Glutamatergic neuron (in vitro differentiated cells): ENCODE results near the gene DCTN2. TPM values are rescaled to one million over a fixed set of nuclear protein-coding genes. Genes with fewer than 3 reads are reported as not detected.

Source experiments
- DNase-seq: peaks from one replicate; pipeline ENCODE4 v3.0.0; 2022
- H3K27ac Mint-ChIP-seq: one replicate; pipeline ENCODE4 v1.8.0; 2020; ENCODE audit warnings: mild to moderate bottlenecking, mixed read lengths, inconsistent platforms; ENCODE audit not compliant: unreplicated experiment
- H3K27me3 Mint-ChIP-seq: one replicate; pipeline ENCODE4 v1.8.0; 2020; ENCODE audit warnings: mild to moderate bottlenecking, moderate library complexity, mixed read lengths, inconsistent platforms; ENCODE audit not compliant: unreplicated experiment
- H3K36me3 Mint-ChIP-seq: one replicate; pipeline ENCODE4 v1.8.0; 2020; ENCODE audit warnings: mild to moderate bottlenecking, mixed read lengths, inconsistent platforms; ENCODE audit not compliant: unreplicated experiment
- H3K4me1 Mint-ChIP-seq: one replicate; pipeline ENCODE4 v1.8.0; 2020; ENCODE audit warnings: mild to moderate bottlenecking, low read depth, mixed read lengths, inconsistent platforms; ENCODE audit not compliant: unreplicated experiment
- H3K4me3 Mint-ChIP-seq: one replicate; pipeline ENCODE4 v1.8.0; 2020; ENCODE audit warnings: mild to moderate bottlenecking, mixed read lengths, inconsistent platforms; ENCODE audit not compliant: unreplicated experiment
- H3K9me3 Mint-ChIP-seq: one replicate; pipeline ENCODE4 v1.8.0; 2020; ENCODE audit warnings: mild to moderate bottlenecking, moderate library complexity, mixed read lengths, inconsistent platforms; ENCODE audit not compliant: unreplicated experiment
- total RNA-seq: library from RNA; stranded (reverse); fragmentation: NEBNext Ultra II Directional; extraction: Animal tissue kit (Norgen Biotek cat#: 25700); gene quantifications from one replicate; pipeline ENCODE4 v1.2.1, GENCODE V29; 2021; ENCODE audit not compliant: unreplicated experiment
- TF ChIP-seq, protein P1 (sequence below): fragments of 200-600 bp; sonication (generic); IDR thresholded peaks from one replicate; pipeline ENCODE4 v1.5.0; 2021; ENCODE audit not compliant: partially characterized antibody, unreplicated experiment

DCTN2 gene
- total RNA-seq, 1 donor from 2014 or later: 484 TPM

DNA sequence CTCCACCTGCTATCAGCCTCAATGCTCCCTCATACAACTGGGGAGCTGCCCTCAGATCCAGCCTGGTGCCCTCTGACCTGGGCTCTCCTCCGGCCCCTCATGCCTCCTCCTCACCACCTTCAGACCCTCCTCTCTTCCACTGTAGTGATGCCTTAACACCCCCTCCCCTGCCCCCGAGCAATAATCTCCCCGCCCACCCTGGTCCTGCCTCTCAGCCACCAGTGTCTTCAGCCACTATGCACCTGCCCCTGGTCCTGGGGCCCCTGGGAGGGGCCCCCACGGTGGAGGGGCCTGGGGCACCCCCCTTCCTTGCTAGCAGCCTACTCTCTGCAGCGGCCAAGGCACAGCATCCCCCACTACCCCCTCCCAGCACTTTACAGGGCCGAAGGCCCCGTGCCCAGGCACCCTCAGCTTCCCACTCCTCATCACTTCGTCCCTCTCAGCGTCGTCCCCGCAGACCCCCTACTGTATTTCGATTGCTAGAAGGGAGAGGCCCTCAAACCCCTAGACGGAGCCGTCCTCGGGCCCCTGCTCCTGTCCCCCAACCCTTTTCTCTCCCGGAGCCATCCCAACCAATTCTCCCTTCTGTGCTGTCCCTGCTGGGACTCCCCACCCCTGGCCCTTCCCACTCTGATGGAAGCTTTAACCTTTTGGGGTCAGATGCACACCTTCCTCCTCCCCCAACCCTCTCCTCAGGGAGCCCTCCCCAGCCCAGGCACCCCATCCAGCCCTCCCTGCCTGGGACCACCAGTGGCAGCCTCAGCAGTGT, 21.2 kb downstream of the DCTN2 start:
- Mint-ChIP-seq H3K36me3 (no peaks in the 10 kb centered on the region), H3K4me1 (peaks cover 31% of the 10 kb centered on the region), H3K27ac (no peak overlapping the region), H3K27me3 (peaks cover 34% of the 10 kb centered on the region), H3K4me3 (peak overlapping the region; percentile 65), H3K9me3 (peaks cover 31% of the 10 kb centered on the region)
- DNase-seq: no peak
- TF ChIP-seq, protein P1, sequence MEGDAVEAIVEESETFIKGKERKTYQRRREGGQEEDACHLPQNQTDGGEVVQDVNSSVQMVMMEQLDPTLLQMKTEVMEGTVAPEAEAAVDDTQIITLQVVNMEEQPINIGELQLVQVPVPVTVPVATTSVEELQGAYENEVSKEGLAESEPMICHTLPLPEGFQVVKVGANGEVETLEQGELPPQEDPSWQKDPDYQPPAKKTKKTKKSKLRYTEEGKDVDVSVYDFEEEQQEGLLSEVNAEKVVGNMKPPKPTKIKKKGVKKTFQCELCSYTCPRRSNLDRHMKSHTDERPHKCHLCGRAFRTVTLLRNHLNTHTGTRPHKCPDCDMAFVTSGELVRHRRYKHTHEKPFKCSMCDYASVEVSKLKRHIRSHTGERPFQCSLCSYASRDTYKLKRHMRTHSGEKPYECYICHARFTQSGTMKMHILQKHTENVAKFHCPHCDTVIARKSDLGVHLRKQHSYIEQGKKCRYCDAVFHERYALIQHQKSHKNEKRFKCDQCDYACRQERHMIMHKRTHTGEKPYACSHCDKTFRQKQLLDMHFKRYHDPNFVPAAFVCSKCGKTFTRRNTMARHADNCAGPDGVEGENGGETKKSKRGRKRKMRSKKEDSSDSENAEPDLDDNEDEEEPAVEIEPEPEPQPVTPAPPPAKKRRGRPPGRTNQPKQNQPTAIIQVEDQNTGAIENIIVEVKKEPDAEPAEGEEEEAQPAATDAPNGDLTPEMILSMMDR: no peak

DNA sequence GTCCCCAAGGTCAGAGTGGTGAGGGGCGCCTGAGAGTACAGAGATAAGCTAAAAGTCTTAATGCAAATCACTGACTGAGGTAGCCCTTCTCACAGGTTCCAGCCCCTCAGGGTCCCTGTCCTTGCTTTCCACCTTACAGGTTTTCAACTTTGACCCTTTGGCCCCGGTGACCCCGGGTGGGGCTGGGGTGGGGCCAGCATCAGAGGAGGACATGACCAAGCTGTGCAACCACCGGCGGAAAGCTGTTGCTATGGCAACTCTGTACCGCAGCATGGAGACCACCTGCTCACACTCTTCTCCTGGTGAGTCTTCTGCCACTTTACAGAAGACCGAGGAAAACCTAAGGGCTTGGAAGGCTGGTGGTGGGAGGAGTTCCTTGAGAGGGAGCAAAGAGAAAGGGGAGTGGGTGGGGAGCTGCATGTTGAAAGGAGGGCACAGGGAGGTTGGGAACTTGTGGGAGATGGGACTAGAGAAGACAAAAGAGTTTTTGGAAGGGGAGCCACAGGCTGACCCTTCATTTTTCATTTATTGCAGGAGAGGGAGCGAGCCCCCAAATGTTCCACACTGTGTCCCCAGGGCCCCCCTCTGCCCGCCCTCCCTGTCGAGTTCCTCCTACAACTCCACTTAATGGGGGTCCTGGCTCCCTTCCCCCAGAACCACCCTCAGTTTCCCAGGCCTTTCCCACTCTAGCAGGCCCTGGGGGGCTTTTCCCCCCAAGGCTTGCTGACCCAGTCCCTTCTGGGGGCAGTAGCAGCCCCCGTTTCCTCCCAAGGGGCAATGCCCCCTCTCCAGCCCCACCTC, 22.0 kb downstream of the DCTN2 start:
- Mint-ChIP-seq H3K9me3 (peaks cover 34% of the 10 kb centered on the region), H3K27ac (peak overlapping the region; percentile 88), H3K27me3 (peaks cover 37% of the 10 kb centered on the region), H3K4me1 (peaks cover 26% of the 10 kb centered on the region), H3K4me3 (peak overlapping the region; percentile 90), H3K36me3 (no peaks in the 10 kb centered on the region)
- DNase-seq: peak; percentile 58
- TF ChIP-seq, protein P1: no peak

DNA sequence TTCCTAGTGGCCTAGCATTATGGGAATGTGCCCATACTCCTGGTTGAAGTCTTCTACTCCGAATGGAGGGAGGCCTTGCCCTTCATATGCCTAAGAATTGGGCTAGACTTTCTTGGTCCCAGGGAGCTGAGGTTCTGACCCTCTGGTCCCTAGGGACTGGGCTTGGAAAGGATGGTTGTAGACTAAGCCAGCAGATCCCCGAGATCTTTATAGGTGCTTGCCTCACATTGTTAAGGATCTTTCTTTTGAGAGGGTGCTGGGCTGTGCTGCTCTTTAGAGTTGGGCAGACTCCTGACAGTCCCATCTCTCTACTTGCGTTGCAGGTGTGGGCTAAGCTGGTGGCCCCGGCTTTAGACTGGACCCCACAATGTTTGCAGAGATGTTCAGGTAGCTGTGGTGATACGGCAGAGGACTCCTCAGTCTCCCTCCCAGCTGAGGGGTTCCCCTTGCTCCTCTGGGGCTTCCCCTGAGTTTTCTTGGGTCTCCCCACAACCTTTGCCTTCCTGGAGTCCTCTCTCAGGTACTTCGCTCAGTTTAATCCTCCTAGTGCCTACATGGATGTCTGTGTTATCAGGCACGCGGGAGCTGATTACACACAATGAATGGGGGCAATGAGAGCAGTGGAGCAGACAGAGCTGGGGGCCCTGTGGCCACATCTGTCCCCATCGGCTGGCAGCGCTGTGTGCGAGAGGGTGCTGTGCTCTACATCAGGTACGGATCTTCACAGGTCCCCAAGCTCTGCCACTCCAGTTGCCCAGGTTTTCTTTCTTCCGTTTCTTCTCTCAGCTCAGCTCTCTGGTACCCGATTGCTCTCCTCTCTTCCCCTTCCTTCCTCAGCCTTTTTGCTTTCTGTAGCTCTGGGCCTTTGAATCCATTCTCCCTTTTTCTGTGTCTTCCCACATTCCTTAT, 23.0 kb downstream of the DCTN2 start:
- Mint-ChIP-seq H3K4me1 (peaks cover 22% of the 10 kb centered on the region), H3K36me3 (peaks cover 4% of the 10 kb centered on the region), H3K27ac (peak overlapping the region; percentile 88), H3K27me3 (peaks cover 36% of the 10 kb centered on the region), H3K4me3 (peak overlapping the region; percentile 90), H3K9me3 (peaks cover 37% of the 10 kb centered on the region)
- TF ChIP-seq, protein P1: no peak
- no peak for DNase-seq

DNA sequence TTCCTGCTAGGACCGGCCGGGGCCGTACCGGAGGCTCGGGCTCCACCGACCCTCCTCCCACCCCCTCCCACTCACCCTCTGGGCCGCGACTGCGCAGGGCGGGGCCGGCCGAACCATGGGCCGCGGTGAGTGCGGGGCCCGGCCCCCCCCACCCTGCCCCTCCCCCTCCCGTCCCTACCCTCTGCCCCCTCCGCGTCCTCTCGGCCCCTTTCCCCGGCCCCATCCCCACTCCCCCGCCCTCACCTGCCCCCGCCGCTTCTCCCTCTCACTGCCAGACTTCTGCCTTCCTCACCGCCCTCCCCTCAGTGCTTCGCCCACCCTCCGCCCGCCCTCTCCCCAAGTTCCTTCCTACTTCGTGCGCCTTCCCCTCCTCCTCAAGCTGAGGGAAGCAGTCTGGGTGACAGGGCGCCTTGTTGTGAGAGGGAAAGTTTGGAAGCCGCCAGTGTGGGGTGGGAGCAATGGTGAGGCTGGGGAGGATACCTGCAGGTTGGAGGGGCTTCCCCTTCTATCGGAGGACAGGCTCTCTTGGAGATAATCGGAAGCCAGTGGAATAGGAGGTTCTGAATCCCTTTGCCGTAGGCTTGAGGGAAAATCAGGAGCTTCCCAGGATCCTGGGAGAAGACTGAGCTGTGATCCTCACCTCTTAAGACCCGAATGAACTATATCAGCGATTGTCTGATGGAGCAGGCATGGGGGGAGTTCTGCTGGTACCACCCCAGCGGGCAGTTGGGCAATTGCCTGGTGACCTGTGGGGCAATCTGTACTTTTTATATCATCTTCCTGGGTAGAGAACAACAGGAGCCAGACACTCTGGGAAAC, 23.9 kb downstream of the DCTN2 start:
- peaks cover 7% of the 10 kb centered on the region for H3K36me3 Mint-ChIP-seq
- peak; percentile 64 for DNase-seq
- TF ChIP-seq, protein P1: no peak
- H3K4me1 Mint-ChIP-seq: peaks cover 27% of the 10 kb centered on the region
- H3K27ac Mint-ChIP-seq: peak overlapping the region; percentile 88
- peaks cover 40% of the 10 kb centered on the region for H3K9me3 Mint-ChIP-seq
- peaks cover 38% of the 10 kb centered on the region for H3K27me3 Mint-ChIP-seq
- H3K4me3 Mint-ChIP-seq: peak overlapping the region; percentile 90
